ENCODE measurements around the gene KRT84.
"Not testable (repeated sequence)": the region's sequence is repeated elsewhere in the genome, so short reads cannot be mapped to it uniquely, and the experiment has no call there.

KRT84 gene

DNA sequence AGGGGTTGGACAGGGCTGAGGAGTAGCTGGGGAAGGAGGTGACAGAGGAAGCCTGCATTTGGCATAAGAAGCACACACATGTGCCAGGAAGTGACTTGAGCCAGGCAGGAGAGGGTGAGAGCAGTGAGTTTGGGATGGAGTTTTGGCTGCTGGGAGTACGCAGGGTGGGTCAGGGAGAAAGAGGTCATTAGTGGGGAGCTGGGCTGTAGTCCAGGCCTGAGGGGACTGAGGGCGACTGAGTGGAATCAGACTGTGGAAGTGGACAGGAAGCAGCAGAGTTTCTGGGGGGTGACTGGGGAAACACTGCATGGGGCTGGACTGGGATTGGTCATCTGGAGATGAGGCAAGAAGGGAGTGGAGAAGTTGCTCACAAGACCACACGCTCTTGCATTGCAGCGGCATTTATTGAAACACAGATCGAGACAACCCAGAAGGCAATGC lies 25.8 kb downstream of the KRT84 start:
- no peak for DNase-seq

DNA sequence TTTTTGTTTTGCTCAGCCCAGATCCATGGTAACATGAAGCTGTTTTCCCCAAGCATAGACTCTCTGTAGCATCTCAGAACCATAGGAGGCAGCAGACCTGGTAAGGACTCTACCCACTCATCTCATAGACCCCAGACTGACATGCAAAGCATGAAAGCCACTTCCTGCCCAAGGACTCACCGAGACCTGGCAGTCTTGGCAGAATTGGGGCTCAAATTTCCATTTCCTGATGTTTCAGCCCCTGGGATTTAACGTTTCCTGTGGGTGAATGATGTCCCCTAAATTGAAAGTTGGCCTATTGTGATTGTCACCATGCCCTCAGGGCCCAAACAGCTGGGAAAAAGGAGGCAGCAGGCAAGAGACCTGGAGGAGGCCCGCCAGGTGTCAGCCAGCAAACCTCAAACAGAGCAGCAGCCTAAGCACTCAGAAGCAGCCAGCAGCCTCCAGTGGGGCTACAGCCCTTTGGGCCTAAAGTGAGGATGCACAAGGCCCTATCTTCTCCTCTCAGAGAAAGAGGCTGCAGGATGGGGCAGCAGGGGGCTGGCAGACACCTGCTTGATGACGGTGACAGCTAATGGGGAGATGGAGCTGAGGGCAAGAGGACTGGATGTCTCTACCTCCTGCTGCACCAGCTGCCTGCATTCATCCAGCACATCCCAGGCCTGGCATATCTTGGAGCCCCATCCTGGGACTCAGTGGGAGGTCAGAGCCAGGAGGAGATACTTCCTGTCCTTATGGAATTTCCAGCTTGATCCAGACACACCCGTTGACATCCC lies 26.7 kb downstream of the KRT84 start:
- DNase-seq = no peak

DNA sequence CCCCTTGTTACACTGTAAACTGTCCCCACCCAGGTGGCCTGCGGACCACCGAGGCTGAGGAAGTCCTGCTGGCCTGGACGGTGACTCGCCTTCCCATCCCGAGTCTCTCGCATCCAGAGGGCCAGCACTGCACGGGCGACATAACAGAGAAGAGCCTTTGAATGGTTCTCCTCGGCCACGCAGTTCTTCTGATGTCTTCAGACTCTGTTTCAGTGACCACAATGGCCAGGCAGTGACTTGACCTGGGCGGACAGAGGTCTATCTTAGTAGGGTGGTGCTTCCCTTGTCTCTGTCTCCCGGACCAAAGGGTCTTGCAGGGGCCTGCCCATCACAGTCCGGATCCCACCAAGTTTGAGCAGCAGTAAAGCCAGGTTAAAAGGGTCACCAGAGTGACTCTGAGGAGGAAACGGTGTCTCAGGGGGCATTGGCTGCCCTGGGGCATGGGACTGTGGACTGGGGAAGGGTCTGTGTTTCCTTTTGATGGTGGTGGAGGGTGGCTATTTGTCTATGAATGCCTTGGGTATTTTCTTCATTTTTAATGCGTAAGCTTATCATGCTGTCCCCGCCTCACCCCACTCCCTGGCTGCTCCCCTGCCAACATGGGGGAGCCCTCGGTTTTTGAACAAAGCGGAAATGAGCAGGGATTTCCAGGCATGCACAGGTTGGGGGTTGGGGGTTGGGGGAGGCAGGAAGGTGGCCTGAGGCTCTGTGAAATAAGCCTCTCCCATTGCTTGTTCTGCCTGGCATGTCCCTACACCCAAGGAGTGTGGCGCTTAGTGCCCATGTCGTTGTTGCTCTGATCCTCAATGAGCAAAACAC lies 28.5 kb downstream of the KRT84 start:
- no peak for DNase-seq

DNA sequence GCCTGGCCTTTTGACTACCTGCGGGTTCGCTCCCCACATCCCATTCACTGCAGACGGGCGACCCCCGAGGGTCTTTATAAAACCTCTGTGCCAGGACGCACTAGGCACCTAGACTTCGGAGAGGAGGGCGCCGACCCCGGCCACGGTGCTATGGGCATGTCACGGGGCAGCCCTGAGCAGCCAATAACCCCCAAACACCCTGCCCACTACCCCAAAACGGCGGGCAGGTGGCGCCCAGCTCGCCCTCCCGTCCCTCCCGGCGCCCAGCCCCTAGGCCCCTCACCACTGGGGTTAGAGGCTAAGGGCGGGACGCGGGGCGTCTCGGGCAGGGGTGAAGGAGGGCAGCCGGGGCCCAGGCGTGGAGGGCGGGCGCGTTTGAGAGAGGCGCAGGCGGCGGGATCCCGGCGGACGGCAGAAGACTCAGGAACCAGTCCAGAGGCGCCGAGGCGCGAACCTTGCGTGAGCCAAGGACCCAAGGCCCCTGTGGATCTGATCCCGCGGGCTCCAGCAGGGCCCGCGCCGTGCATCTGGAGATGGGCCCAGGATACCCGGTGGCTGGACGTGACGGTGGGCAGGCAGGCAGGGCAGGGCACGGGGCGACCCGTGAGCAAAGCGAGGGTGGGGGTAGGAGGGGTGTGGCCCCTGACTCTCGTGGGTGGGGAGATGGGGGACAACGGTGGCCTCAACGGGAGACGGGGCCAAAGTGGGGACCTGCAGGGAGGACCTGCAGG lies 29.3 kb downstream of the KRT84 start:
- DNase-seq = no peak

DNA sequence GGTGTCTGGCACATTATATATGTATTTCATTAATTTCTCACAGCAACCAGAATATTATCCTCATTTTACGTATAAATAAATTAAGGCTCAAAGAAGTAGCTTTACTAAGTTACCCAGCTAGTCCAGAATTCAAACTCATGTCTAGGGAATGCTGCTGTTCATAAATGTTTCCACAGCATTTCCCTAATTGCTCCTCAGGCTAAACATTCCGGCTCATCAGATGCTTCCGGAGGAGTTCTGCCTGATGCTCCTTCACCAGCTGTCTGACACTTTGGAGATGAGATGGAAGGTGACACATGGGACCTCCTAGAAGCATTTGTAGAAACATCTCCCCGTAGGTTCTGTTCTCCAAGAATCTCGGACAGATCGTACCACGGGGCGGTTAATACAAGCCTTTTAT lies 30.3 kb downstream of the KRT84 start:
- DNase-seq = no peak

DNA sequence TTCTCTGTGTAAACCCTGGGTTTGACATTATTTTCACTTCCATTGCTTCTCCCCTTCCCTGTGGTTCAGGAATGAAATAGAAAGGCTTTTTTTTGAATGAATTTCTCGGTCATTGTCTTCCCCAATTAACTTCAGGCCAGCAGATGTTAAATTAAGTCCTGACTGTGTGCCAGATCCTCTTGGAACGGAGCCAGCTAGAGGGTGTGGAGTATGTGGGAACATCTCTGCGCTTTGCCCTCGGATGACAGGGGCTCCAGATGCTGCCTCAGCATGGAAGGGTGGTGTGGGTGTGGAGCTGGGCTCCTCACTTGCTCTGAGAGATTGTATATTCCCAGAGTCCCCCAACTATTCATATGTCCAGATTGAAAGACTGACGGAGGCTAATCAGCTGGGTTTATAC lies 31.3 kb downstream of the KRT84 start:
- DNase-seq = no peak

GRCh38 chr12:52353766-52354165 lies 31.7 kb downstream of the KRT84 start:
- no peak for DNase-seq

GRCh38 chr12:52352951-52353350 lies 32.5 kb downstream of the KRT84 start:
- DNase-seq = no peak

GRCh38 chr12:52351196-52352059 lies 34.0 kb downstream of the KRT84 start:
- DNase-seq = peak; percentile 46

DNA sequence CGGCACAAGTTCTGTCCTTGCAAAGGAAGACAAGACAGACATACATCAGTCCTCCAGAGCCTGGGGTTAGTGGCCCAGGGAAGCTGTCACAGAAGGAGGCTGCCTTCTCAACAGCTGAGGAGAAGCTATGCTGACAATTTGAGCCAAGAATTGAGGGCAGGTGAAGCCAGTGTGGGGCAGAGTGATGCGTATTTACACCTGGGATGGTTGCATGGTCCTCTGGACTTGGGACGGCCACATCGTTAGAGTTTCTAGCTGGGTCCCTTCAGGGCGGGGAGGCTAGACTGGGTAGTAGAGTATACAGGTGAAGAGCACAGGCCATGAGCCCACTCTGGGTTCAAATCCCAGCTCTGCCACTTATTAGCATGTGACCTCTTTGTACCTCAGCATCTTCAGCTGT lies 34.7 kb downstream of the KRT84 start:
- no peak for DNase-seq

DNA sequence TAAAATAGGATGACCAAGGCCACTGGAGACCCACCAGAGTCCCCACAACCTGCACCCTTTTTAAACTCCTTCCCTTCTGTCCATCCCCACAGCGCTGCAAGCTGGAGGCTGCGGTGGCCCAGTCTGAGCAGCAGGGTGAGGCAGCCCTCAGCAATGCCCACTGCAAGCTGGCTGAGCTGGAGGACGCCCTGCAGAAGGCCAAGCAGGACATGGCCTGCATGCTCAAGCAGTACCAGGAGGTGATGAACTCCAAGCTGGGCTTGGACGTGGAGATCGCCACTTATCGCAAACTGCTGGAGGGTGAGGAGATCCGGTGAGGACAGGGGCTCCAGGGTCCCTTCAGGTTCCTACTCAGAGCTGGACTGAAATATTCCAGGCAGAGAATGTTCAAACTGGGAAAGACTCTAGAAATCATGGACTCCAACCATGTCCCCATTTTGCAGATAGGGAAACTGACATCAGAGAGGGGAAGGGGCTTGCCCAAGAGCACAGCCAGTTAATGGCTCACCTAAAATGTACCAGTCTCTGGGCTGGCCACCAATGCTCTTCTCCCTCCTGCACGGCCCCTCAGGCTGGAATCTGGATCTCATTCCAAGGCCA lies 35.3 kb downstream of the KRT84 start:
- no peak for DNase-seq

DNA sequence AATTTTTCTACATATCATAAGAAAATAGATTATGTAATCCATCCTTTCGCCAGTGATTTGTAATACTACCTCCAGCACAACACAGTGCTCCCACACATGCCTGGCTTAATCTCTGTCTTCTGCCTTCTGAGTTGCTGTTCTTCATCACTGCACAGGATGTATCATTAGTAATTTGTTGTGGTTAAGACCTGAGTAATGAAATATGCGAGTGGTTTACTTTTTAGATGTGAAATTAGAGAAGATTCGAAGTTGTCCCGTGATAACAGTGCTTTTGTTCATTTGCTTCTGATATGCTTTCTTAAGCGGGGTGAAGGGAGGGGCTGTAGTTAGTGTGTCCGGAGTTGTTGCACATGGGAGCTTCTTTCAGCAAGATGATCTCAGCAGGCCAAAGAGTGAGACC lies 36.3 kb downstream of the KRT84 start:
- no peak for DNase-seq

GRCh38 chr12:52347551-52348510 lies 37.6 kb downstream of the KRT84 start:
- DNase-seq = no peak

DNA sequence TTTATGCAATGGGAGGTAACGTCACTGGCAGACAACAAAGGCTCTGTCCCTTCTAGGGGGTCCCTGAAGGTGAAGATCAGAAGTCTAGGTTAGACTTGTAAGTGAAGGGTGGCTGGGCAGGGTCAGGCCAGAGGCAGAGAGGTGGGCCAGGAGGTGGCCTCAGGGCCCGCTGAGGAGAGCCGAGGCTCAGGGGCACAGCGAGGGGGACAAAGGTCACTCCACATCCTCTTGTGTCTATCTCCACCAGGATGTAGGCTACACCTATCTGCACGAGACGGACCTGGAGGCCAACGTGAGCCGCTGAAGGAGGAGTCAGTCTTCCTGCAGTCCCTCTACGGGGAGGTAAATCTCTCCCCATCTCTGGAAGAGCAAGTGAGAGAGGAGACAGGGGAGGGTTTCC lies 38.4 kb downstream of the KRT84 start:
- no peak for DNase-seq

DNA sequence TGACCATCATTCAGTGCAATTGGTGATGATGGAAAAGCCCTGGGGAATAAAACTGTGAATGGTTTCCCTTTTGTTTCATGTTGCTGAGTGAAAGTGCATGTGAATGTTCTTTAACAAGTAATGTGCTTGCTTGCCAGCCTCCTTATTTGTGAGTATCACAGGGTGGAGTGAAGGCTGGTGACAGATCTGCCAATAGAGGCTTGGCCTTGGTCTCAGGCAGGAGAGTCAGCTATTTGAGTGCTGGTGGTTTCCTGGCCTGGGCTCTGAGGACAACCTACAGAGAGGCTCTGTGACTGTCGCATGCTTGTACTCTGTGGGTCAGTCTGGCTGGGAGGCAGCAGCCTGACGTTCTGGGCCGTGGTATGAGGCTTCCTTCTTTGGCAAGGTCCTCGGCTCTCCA lies 38.9 kb downstream of the KRT84 start:
- no peak for DNase-seq

DNA sequence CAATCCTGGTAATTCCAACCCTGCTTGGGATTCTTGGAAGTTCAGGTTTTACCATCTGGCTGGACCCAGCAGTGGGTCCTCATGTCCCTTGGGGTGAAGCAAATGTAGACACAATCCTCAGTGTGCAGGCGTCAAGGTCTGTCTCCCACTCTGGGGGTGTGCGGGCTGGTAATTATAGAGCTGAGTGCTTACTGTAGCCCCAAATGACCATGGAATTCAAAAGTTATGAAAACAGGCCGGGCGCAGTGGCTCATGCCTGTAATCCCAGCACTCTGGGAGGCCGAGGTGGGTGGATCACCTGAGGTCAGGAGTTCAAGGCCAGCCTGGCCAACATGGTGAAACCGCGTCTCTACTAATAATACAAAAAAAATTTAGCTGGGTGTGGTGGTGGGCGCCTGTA lies 40.4 kb downstream of the KRT84 start:
- DNase-seq = not testable (repeated sequence)

- DNase-seq = no peak
Measured at GRCh38 chr12:52344111-52344510, 41.3 kb downstream of the KRT84 start.

DNA sequence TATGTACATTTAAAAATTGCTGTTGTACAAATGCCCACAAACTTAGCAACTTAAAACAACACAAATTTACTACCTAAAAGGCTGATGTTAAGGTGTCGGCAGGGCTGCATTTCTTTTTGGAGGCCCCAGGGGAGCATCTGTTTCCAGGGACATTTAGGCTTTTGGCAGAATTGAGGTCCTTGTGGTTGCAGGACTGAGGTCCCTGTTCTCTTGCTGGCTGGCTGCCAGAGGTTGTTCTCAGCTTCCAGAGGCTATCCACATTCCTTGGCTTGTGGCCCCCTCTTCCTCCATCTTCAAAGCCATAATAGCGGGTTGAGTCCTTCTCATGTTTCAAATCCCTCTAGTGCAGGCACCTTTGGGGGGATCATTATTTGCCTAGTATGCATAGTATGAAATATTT lies 41.9 kb downstream of the KRT84 start:
- no peak for DNase-seq

GRCh38 chr12:52342781-52343490 lies 42.5 kb downstream of the KRT84 start:
- DNase-seq = no peak

DNA sequence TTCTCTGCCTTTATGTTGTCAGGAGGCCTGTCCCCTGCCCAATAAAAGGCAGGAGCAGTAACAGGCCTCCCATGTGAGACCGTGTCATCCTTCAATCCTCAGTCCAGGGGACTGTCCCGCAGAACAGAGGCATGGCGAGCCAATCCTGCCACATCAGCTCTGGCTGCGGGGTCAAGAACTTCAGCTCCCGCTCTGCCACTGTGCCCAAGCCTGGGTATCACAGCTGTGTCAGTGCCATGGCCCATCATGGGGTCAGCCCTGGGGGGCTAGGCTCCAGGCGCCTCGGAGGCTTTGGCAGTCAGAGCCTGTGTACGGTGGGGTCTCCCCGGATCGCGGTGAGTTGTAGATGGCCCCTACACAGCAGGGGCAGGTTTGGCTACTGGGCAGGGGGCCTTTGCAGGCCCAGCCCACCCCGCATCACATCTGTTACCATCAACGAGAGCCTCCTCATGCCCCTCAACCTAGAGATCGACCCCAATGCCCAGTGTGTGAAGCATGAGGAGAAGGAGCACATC lies 44.3 kb downstream of the KRT84 start:
- DNase-seq = no peak
